GM13977 (cell line): ENCODE results near the gene DAG1.

Experiments
- DNase-seq: peaks from one replicate; pipeline ENCODE4 v3.0.0; 2012; ENCODE audit warnings: low spot score
- in situ Hi-C: fragments of 300-500 bp; cut with MboI; formaldehyde crosslinking; loops from one replicate; pipeline ENCODE4 v1.12.0; 2022; ENCODE audit warnings: low sequenced_read_pairs, low pct_unique_long_range_greater_than_20kb, mixed read lengths, inconsistent platforms; ENCODE audit not compliant: unreplicated experiment
- TF ChIP-seq, protein P1 (sequence below): IDR thresholded peaks from 2 replicates; pipeline ENCODE4 v1.5.1; 2012; ENCODE audit warnings: mild to moderate bottlenecking, control low read depth; ENCODE audit not compliant: insufficient read depth; ENCODE audit errors: extremely low read depth, missing control alignments

Gene DAG1

DNA sequence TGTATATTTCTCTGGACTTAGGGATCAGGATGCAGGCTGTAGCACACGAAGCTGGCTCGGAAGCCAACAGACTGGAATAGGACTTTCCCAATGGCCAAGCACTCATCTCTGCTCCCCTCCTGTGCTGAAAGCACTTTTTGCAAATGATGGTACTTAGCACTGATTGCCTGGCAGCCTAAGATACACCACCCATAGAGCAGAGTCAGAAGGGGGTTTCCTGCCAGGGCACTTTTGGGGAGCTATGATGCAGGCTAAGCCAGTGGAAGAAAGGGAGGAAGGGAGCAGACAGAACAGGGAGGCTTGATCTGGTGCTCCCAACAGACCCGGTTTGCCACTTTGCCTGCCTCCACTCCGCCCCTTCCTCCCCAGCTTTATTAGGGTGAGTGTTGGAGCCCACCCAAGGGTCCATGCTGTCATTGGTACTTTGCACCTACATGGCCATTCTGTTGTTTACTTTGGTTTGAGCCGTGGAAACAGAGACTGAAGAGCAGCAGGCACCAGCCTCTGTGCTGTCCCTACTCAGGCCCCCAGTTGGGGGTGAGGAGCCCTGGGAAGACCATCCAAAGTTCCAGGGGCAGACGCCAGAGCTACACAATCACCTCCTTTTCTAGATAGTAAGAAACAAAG is 100.1 kb downstream of the DAG1 start:
- in situ Hi-C loops: no loop called here
- DNase-seq: no peak
- TF ChIP-seq, protein P1, sequence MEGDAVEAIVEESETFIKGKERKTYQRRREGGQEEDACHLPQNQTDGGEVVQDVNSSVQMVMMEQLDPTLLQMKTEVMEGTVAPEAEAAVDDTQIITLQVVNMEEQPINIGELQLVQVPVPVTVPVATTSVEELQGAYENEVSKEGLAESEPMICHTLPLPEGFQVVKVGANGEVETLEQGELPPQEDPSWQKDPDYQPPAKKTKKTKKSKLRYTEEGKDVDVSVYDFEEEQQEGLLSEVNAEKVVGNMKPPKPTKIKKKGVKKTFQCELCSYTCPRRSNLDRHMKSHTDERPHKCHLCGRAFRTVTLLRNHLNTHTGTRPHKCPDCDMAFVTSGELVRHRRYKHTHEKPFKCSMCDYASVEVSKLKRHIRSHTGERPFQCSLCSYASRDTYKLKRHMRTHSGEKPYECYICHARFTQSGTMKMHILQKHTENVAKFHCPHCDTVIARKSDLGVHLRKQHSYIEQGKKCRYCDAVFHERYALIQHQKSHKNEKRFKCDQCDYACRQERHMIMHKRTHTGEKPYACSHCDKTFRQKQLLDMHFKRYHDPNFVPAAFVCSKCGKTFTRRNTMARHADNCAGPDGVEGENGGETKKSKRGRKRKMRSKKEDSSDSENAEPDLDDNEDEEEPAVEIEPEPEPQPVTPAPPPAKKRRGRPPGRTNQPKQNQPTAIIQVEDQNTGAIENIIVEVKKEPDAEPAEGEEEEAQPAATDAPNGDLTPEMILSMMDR: no peak

DNA sequence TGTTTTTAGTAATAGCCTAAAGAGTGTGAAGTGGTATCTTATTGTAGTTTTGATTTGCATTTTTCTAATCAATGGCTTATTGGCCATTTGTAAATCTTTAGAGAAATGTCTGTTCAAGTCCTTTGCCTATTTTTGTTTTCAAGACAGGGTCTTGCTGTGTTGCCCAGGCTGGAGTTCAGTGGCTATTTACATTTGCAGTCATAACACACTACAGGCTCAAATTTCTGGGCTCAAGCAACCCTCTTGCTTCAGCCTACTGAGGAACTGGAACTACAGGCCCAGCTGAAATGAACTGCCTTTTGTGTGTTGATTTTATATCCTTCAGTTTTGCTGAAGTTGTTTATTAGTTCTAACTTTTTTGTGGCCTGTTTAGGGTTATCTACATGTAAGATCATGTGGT is 112.1 kb downstream of the DAG1 start:
- TF ChIP-seq, protein P1: no peak
- no peak for DNase-seq
- in situ Hi-C loops: no loop called here
